ENCODE results near the gene BICD1.

Gene BICD1

DNA sequence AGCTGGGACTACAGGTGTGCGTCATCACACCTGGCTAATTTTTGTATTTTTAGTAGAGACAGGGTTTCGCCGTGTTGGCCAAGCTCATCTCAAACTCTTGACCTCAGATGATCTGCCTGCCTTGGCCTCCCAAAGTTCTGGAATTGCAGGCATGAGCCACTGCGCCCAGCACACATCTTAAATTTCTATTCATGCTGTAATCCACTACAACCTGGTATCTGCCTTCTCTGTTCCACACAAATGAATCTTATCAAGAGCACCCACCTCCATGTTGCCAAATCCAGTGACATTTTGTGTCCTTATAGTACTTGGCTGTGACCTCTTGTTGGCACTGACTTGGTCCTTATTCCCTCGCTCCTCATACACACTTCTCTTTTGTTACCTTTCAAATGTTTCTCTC is 5.8 kb upstream of the BICD1 start:
- TF ChIP-seq, protein P1, sequence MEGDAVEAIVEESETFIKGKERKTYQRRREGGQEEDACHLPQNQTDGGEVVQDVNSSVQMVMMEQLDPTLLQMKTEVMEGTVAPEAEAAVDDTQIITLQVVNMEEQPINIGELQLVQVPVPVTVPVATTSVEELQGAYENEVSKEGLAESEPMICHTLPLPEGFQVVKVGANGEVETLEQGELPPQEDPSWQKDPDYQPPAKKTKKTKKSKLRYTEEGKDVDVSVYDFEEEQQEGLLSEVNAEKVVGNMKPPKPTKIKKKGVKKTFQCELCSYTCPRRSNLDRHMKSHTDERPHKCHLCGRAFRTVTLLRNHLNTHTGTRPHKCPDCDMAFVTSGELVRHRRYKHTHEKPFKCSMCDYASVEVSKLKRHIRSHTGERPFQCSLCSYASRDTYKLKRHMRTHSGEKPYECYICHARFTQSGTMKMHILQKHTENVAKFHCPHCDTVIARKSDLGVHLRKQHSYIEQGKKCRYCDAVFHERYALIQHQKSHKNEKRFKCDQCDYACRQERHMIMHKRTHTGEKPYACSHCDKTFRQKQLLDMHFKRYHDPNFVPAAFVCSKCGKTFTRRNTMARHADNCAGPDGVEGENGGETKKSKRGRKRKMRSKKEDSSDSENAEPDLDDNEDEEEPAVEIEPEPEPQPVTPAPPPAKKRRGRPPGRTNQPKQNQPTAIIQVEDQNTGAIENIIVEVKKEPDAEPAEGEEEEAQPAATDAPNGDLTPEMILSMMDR (conservative IDR thresholded peaks at IDR 0.05; ENCODE audit: low read depth, low read length), result no peak
- no peak overlapping the region for H3K4me3 ChIP-seq (ENCODE audit: low read depth, low read length)
- no peak for DNase-seq (ENCODE audit: low read depth)

DNA sequence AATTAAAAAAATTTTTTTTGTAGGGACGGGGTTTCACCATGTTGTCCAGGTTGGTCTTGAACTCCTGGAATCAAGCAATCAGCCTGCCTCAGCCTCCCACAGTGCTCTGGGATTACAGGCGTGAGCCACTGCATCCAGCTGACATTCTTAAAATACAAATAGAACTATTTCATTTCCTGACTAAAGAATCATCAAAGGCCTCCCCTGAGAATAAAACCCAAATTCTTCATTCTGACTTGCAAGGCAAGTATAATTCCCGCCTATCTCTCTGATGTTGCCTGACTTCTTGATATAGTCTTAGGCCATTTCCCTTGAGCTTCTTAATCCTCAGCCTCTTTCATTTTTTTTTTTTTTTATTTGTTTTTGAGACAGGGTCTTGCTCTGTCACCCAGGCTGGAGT is 4.4 kb upstream of the BICD1 start:
- DNase-seq (ENCODE audit: low read depth), result peak; percentile 65
- H3K4me3 ChIP-seq (ENCODE audit: low read depth, low read length), result no peak overlapping the region
- TF ChIP-seq, protein P1 (conservative IDR thresholded peaks at IDR 0.05; ENCODE audit: low read depth, low read length), result no peak

- no peak for DNase-seq (ENCODE audit: low read depth)
- TF ChIP-seq, protein P1 (conservative IDR thresholded peaks at IDR 0.05; ENCODE audit: low read depth, low read length), result no peak
- H3K4me3 ChIP-seq (ENCODE audit: low read depth, low read length), result no peak overlapping the region
Measured at GRCh38 chr12:32104572-32105355, 1.9 kb upstream of the BICD1 start.

- no peak for DNase-seq (ENCODE audit: low read depth)
- TF ChIP-seq, protein P1 (conservative IDR thresholded peaks at IDR 0.05; ENCODE audit: low read depth, low read length), result no peak
- H3K4me3 ChIP-seq (ENCODE audit: low read depth, low read length), result peak overlapping the region; percentile 82
Measured at GRCh38 chr12:32105986-32106516, 596 bp upstream of the BICD1 start.

GRCh38 chr12:32107359-32108267 is 966 bp downstream of the BICD1 start:
- peak; percentile 66 for DNase-seq (ENCODE audit: low read depth)
- TF ChIP-seq, protein P1 (conservative IDR thresholded peaks at IDR 0.05; ENCODE audit: low read depth, low read length), result no peak
- peak overlapping the region; percentile 82 for H3K4me3 ChIP-seq (ENCODE audit: low read depth, low read length)

DNA sequence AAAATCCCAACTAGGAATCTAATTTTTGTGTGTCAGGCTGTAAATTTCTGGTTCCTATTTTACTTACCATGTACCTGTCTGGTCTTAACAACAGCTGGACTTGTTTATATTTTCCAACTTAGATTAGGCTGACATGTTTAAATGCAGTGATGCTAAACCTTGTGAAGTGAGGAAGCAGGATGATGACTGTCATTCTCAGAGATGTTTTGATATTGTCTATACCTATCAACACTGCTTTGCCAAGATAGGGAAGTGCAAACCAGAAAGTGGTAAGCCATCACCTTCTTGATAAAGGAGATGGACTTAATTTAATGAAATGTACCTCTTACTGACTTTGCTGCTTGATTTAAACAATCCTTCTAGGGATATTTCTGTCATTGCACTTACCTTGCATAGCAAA is 2.1 kb downstream of the BICD1 start:
- no peak for DNase-seq (ENCODE audit: low read depth)
- TF ChIP-seq, protein P1 (conservative IDR thresholded peaks at IDR 0.05; ENCODE audit: low read depth, low read length), result no peak
- H3K4me3 ChIP-seq (ENCODE audit: low read depth, low read length), result peak overlapping the region; percentile 82

All from choroid plexus epithelial cell (primary cell).